Body of pancreas (tissue), 4 donors: ENCODE results near the gene SEC62.

Experiments
- POLR2A ChIP-seq, 3 donors: fragments of 450-650 bp; IDR thresholded peaks; one replicate each; pipeline ENCODE4 v1.6.1; 2016; ENCODE audit warnings: antibody characterized with exemption in 3 of 3, mild to moderate bottlenecking in 2 of 3
- TF ChIP-seq, protein P1 (sequence below), 7 experiments: fragments of 450-650 bp in 4 of 7; fragments of 200-600 bp in 3 of 7; sonication (generic) in 3 of 7; IDR thresholded peaks; one replicate each; pipeline ENCODE4 v1.5.1; 2016 to 2019; ENCODE audit warnings: antibody characterized with exemption in 7 of 7

DNA sequence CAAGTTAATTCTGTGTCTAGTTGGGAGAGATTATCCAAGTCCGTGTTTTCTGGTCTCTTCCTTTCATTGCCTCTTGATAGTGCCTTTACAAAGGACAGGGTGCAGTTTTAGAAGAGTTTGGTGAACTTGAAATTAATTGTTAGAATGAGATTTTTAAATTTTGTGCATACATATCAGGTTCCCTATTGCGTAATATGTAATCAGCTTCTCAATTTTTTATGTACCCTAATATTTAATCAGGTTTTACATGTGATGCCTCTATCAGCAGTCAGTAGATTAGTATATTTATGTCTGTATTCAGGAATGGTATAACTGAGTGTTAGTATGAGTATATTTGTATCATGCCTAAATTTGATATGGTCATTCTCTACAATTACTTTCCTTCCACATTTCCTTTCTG lies 4.9 kb downstream of the SEC62 start:
- TF ChIP-seq, protein P1, sequence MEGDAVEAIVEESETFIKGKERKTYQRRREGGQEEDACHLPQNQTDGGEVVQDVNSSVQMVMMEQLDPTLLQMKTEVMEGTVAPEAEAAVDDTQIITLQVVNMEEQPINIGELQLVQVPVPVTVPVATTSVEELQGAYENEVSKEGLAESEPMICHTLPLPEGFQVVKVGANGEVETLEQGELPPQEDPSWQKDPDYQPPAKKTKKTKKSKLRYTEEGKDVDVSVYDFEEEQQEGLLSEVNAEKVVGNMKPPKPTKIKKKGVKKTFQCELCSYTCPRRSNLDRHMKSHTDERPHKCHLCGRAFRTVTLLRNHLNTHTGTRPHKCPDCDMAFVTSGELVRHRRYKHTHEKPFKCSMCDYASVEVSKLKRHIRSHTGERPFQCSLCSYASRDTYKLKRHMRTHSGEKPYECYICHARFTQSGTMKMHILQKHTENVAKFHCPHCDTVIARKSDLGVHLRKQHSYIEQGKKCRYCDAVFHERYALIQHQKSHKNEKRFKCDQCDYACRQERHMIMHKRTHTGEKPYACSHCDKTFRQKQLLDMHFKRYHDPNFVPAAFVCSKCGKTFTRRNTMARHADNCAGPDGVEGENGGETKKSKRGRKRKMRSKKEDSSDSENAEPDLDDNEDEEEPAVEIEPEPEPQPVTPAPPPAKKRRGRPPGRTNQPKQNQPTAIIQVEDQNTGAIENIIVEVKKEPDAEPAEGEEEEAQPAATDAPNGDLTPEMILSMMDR (IDR thresholded peaks at IDR 0.05): no peak
- no peak for TF ChIP-seq POLR2A (IDR thresholded peaks at IDR 0.05)
